GM08714 (cell line): ENCODE measurements around the gene TCEAL9.
"Not testable (repeated sequence)": the region's sequence is repeated elsewhere in the genome, so short reads cannot be mapped to it uniquely, and the experiment has no call there.

Experiments
- H3K4me3 ChIP-seq: fragments of 200-500 bp; sonication (Bioruptor generic); 2 replicates; pipeline ENCODE4 v1.5.1; 2014; ENCODE audit warnings: mild to moderate bottlenecking, low read length, inconsistent platforms
- ZNF274 ChIP-seq: IDR thresholded peaks from 2 replicates; pipeline ENCODE4 v1.6.1; 2012; ENCODE audit warnings: mild to moderate bottlenecking, low read depth, low read length

The TCEAL9 gene

DNA sequence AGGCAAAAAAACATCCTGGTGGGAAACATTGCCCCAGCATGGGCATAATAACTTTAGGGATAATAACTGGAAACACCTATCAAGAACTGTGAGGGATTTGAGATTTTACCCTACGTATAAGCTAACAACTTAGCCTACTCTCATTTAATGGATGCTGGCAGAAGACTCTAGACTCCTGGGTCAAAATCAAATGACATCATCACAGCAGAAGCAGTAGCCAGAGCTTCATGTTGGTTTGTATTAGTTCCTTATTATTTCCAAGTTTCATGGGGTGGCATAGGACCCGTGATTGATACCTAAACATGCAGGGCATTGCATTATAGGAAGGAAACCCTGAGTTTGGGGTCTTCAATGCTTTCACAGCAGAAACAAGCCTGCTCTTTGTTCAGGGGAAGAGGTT lies 4.6 kb downstream of the TCEAL9 start:
- no peak overlapping the region for H3K4me3 ChIP-seq
- TF ChIP-seq ZNF274: no peak

- TF ChIP-seq ZNF274: no peak
- H3K4me3 ChIP-seq: no peak overlapping the region
Measured at GRCh38 chrX:103361798-103362197, 5.5 kb downstream of the TCEAL9 start.

DNA sequence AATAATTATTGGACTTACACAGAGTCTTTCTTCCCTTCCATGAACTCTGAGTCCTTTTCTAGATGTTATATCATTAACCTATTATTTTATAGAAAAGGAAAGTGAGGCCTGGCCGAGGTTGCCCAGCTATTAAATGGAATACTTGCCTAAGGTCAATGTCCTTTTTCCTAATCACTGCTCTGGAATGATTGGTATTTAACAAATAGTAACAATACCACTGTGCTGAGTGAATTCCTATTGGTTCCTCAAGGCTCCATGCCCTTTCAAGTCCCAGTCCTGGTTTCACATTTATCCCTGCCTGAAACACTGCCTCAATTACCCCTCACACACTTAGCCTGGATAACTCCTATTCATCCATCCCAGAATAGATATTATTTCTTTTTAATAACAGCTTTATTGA lies 6.2 kb downstream of the TCEAL9 start:
- H3K4me3 ChIP-seq: no peak overlapping the region
- TF ChIP-seq ZNF274: no peak

DNA sequence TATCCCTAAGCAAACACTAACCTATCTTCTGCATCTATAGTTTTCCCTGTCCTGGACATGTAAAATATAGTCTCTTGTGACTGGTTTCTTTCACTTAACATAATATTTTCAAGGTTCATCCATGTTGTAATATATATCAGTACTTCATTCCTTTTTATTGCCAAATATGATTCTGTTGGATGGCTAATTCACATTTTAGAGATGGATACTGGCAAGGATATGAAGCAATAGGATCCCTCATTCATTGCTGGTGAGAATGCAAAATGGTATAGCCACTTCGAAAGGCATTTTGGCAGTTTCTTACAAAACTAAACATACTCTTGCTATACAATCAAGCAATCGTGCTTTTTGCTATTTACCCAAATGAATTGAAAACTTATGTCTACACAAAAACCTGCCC lies 6.7 kb downstream of the TCEAL9 start:
- TF ChIP-seq ZNF274: no peak
- no peak overlapping the region for H3K4me3 ChIP-seq

- TF ChIP-seq ZNF274: no peak
Measured at GRCh38 chrX:103367502-103367901, 11.2 kb downstream of the TCEAL9 start.

GRCh38 chrX:103369479-103369878 lies 13.2 kb downstream of the TCEAL9 start:
- H3K4me3 ChIP-seq: no peak overlapping the region
- no peak for TF ChIP-seq ZNF274

More at GRCh38 chrX:103367502-103367901, 11.2 kb downstream of the TCEAL9 start:
- no peak overlapping the region for H3K4me3 ChIP-seq

DNA sequence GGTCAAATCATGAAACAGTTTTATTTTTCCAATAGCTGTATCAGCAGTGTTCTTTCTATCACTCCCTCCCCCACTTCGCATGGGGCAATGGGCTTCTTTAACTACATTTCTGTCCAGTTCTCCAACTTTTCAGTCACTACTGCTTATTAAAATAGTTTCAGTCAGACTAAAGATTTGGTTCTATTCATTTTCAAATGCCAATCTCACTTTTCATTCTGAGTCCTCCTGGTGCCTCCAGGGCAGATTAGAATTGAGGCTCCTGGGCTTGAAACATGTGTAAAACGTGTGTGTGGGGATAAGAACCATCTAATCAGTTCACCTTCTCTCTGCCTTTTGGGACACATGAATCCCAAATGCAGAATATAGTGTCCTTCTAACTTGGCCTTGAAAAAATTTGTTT lies 16.6 kb downstream of the TCEAL9 start:
- no peak for TF ChIP-seq ZNF274
- no peak overlapping the region for H3K4me3 ChIP-seq

GRCh38 chrX:103373581-103373980 lies 17.3 kb downstream of the TCEAL9 start:
- TF ChIP-seq ZNF274: no peak
- H3K4me3 ChIP-seq: no peak overlapping the region

- TF ChIP-seq ZNF274: no peak
- peak within 1 kb of the TSS; percentile 53 for H3K4me3 ChIP-seq
Measured at GRCh38 chrX:103376118-103376978, 20.0 kb downstream of the TCEAL9 start, which contains the start of gene BEX3. Gene BEX3 (plus strand): TSS chrX:103376538. CDS start chrX:103377522, 984 bp downstream.

GRCh38 chrX:103376979-103377324 lies 20.6 kb downstream of the TCEAL9 start:
- TF ChIP-seq ZNF274: no peak
- peak overlapping the region; percentile 32; the same call in 1 of the 2 replicates for H3K4me3 ChIP-seq

GRCh38 chrX:103378990-103379389 lies 22.7 kb downstream of the TCEAL9 start:
- no peak for TF ChIP-seq ZNF274
- no peak overlapping the region for H3K4me3 ChIP-seq

DNA sequence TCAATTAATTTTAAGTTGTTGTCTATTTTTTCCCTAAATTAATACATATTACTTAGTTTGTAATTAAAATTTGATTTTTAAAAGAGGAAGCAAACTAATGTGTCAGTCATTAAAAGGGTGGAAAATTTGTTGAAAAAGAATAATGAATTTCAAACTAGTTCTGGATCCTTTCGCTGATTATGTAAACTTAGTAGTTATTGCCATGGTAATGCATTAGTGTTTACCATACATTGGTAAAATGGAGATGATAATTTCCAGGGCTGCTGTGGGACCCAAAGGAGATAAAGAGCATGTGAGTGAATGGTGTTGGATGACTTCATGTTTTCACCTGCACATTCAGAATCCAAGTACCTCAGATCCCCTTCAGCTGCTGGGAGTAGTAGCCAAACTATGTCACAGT lies 26.6 kb downstream of the TCEAL9 start:
- no peak for TF ChIP-seq ZNF274
- no peak overlapping the region for H3K4me3 ChIP-seq

GRCh38 chrX:103384672-103385071 lies 28.4 kb downstream of the TCEAL9 start:
- no peak overlapping the region for H3K4me3 ChIP-seq
- no peak for TF ChIP-seq ZNF274

- H3K4me3 ChIP-seq: not testable (repeated sequence)
Measured at GRCh38 chrX:103385283-103385830, 29.1 kb downstream of the TCEAL9 start.

- H3K4me3 ChIP-seq: no peak overlapping the region
- no peak for TF ChIP-seq ZNF274
Measured at GRCh38 chrX:103386332-103386731, 30.0 kb downstream of the TCEAL9 start.

DNA sequence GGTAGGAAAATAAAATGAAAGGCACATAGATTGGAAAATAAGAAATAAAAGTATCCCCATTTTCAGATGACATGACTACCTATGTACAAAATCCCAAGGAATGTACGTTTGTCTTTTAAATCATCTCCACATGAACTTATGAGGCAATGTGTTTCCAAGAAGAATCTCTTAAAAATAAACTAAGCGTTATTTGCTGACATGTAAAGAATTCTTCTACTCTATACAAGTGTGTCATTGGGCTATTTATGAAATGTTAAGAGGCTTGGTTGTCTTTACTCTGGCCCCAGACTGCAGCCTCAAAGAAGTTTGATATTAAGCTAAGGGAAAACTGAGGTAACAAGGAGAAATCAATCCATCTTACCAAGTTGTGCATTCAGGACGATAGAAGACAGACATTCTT lies 37.2 kb downstream of the TCEAL9 start:
- TF ChIP-seq ZNF274: no peak
- H3K4me3 ChIP-seq: no peak overlapping the region

DNA sequence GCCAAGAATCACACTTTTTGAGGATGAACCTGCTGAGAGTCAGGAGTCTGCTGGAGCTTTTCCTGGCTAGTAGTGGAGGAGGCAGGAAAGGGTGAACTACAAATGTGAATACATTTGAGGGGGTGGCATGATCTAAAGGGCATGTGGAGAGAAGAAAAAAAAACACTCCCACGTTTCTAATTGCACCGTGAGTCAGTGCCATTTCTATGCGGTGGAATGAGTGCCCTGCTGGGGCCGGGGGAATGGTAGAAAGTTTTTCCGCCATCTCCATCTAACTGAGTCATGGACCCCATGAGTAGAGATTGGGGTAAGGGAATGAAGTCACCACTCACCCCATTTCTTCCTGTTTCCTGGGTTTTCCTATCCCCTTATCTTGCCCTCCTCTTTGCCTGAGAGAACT lies 39.9 kb downstream of the TCEAL9 start:
- no peak overlapping the region for H3K4me3 ChIP-seq
- no peak for TF ChIP-seq ZNF274
